Stimulated activated CD4-positive, alpha-beta T cell treated with anti-CD3 and anti-CD28 coated beads, Interleukin-4, amount 100 ng/mL, for 4 hours (primary cell): ENCODE measurements around the gene FREM3.

Source experiments
- DNase-seq, 2 experiments: peaks; one replicate each; pipeline ENCODE4 v3.0.0-alpha.2; 2020

FREM3 gene

DNA sequence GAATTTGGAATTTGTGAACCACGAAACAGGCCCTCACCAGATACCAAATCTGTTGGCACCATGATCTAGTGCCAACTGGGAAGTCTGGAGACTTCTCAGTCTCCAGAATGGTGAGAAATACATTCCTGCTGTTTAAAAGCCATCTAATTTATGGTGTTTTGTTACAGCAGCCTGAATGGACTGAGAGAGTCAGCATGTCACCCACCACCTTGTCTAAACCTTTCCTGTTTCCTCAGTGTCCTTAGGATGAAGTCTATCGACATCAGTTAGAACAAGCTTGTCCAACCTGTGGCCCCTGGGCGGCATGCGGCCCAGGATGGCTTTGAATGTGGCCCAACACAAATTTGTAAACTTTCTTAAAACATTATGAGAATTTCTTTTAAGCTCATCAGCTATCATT, 42.1 kb downstream of the FREM3 start:
- no peak for DNase-seq

GRCh38 chr4:143654571-143654970, 45.9 kb downstream of the FREM3 start:
- DNase-seq, result no peak

DNA sequence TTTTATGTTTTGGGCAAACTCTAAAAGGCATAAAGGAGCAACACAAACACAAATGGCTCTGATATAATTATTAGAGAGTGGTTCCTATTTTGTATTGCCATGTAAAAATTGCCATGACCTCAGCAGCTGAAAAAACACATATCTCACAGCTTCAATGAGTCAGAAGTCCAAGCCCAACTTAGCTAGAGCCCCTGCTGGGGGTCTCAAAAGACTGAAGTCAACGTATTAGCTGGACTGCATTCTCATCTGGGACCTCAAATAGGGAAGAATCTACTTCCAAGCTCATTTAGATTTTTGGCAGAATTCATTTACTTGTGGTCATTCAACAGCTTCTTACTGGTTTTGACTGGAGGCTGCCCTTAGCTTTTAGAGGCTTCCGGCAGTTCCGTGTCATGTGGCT, 47.4 kb downstream of the FREM3 start:
- no peak for DNase-seq

GRCh38 chr4:143643399-143643798, 57.1 kb downstream of the FREM3 start:
- no peak for DNase-seq

- DNase-seq, result no peak
Measured at GRCh38 chr4:143642611-143643010, 57.9 kb downstream of the FREM3 start.

DNA sequence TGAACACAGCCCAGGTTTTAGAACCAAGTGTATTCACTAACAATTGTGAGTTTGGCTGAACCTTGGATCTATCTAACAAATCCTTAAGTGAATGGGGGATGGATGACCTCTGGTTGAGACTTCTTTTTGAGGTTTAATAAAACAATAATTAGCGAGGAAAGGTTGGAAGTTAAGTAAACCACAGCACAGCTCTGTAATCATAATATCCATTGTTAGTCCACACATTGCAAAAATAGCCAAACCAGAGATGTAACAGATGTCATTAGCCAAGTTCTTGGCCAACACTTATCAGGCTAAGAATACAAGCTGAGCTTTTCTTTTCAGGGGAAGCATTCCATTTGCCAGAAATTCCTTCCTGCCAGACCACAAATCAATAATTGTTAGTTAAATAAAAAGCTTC, 59.1 kb downstream of the FREM3 start:
- DNase-seq, result no peak

DNA sequence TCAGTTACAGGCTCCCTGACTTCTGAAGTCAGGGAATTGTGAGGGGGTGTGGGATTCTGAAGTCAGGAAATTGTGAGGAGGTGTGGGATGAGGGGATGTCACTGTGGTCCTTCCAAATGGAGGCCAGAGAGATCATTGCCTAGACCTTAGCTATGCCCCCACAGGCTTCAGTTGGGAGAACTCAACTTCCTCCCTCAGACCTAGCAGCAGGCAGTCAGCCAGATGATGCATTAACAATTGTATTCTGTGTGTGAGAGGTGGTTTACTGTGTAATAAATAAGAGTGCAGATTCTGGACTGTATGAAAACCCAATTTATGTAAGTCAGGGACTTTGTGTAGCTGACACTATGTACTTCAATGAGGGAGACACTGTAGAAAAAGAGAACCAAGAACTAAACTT, 65.7 kb downstream of the FREM3 start:
- no peak for DNase-seq

GRCh38 chr4:143633833-143634232, 66.6 kb downstream of the FREM3 start:
- DNase-seq, result no peak

DNA sequence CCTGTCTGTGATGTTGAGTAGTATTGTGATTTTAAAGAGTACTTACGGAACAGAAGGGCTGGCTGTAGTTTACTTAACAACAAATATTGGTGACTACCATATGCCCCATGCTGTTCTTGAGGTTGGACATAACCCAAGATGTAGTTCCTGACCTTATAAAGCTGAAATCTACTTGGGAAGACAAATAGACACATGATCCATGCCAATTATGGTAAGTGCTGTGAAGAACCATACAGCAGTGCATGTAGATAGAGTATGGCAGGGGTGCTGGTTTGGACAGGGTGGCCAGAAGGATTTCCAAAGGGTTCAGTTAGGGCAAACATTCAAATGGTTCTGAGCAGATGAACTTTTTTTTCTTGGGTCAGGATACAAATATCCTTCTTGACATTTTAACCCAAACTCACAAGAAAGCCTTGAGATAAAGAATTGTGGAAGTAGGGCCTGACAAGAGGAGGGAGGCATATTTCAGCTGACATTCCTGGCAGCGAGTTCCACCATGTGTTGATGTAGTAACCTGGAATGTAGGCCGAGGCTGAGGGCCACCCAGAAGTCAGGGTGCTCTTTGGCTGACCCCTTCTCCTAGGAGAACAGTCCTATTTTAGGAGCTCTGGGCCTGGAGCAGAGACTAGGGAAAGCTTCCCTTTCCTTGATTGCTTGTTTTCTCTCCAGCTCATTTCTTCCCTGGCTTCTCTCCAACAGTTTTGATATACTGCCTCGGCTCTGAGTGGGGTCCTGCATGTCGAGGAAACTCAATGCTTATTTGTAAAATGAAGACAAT, 74.2 kb downstream of the FREM3 start:
- DNase-seq, result no peak

DNA sequence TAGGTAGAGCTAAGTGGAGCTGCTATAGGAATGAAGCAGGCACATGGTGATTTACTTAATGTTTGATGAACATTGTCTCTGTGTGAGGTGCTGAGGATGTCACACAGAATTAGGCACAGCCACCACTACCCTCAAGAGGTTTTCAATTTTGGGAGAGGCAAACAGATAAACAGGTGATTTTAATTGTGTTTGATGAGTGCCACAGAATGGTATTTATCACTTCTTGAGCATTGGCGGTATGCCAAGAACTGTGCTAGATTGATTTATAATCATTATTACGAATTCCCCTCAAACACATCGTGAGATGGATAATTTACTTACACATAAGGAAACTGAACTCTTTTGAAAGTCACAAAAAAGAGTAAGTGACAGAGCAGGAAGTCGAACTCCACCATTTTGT, 74.8 kb downstream of the FREM3 start:
- DNase-seq, result no peak

DNA sequence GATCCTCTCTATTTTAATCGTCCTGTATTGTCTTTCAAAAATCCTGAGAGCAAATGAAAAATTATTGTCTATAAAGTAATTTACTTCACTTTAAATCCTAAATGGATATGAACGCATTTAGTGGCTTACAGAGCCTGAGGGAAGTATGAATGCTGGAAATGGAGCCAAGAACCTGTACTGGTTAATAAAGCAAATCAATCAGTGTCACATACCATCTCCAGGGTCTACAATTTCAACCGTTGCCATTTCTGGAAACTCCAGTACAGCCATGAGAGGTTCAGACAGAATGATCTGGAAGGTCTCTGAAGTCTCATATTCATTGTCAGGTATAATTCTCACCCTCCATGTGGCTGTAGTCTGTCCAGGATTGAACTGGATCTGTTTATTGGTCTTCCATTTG, 76.6 kb downstream of the FREM3 start:
- no peak for DNase-seq

- DNase-seq, result no peak
Measured at GRCh38 chr4:143618811-143619210, 81.7 kb downstream of the FREM3 start.

GRCh38 chr4:143617994-143618679, 82.3 kb downstream of the FREM3 start:
- DNase-seq, result no peak

DNA sequence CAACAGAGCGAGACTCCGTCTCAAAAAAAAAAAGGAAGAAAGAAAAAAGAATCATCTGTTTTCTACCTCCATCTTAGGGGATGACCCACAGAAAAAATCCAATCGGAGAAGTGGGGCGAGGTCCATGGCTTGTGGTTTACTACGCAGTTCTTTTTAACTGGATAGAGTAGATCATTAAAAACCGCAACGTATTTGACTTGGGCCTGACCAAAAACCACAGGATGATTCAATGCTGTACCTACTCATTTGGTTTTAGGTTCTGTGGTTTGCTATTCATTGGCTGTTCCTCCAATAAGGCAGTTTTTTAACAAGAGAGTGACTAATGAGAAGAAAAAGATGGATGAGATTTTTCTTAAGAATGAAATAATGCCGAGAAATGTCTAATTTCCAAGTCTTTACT, 83.7 kb downstream of the FREM3 start:
- no peak for DNase-seq

DNA sequence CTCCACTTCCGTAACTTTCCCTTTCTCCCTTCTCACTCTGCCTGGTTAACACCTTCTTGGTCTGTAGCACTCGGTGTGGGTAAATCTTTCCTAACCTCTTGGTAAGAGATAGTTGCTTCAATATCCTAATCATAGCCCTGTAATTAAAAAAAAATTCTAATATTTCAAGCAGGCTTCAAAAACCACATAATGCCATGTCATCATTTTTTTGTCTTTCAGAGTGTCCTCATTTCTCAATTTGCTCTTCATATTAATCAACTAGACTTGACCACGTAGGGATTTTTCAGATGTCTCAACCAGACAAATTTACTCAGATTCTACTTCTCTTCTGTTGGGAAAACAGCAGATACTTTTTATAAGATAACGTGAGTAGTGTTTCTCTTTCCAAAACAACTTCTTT, 91.0 kb downstream of the FREM3 start:
- DNase-seq, result no peak

- DNase-seq, result no peak
Measured at GRCh38 chr4:143606480-143606879, 94.0 kb downstream of the FREM3 start.

DNA sequence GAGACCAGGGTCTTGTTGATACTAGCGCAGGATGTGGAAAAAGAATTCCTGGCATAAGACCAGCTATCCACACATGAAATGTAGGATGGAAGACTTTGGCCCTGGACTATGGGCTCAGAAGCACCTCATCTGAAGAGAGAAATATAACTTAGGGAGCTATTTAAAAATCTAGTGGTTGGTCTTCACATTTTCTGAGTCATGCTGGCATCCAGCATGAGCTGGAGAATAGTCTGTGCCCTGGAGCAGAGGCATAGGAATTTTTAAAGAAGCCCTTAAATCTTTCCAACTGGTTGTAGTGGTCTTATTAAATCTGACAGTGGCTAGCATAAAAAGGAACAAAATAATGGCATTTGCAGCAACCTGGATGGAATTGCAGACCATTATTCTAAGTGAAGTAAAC, 100.6 kb downstream of the FREM3 start:
- no peak for DNase-seq

DNA sequence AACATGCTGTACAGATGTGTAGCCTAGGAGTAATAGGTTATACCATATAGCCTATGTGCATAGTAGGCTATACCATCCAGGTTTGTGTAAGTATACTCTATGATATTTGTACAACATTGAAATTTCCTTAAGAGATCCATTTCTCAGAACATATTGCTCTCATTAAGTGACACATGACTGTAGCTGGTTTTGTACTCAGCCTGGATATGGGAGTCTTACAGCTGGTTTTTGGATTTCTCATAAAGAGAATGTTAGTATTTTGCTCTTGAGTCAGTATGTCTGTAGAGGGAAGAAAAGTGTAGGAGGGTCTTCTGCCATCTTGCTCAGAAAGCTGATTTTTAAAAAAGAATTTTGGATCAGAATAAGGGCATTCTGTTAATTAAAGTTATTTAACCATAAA, 101.7 kb downstream of the FREM3 start:
- no peak for DNase-seq

- DNase-seq, result no peak
Measured at GRCh38 chr4:143597276-143597675, 103.2 kb downstream of the FREM3 start.

DNA sequence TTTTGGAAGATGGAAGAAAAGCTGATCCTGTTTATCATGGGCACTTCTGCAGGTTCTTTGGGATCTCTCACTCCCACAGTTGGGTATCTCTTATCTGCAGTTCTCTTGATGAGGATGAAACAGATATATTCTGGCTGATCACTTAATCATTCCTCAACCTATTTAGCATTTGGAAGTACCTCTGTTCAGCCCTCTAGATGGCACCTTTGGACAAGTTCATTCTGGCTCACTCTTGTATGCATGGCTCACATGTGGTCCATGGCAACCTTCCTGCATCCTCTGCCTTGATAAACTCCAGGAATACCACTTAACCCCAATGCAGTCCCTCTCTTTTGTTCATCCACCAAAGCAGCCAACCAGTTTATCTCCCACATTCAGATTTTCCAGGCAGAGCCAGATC, 112.8 kb downstream of the FREM3 start:
- no peak for DNase-seq

- no peak for DNase-seq
Measured at GRCh38 chr4:143586080-143586479, 114.4 kb downstream of the FREM3 start.

- no peak for DNase-seq
Measured at GRCh38 chr4:143585548-143585947, 114.9 kb downstream of the FREM3 start.

- DNase-seq, result no peak
Measured at GRCh38 chr4:143581331-143581946, 119.0 kb downstream of the FREM3 start.

DNA sequence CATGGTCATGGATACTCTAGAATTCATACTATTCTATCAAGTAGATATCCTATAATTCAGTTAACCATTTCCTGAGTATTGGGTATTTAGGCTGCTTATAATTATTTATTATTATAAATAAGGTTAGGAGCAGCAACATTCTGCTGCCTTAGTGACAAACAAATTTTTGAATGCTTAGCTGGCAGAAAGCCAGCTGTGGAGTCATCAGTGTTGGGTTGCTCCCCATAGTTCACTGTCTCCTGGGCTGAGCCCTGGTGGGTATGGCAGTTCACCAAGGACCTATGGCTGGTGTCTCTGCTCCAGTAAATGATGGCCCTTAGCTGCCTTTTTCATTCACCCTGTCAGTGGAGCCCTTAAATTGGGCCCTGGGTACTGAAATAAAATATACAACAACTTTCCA, 125.1 kb downstream of the FREM3 start:
- no peak for DNase-seq
